ENCODE data around the gene LHX1. TPM values are rescaled to one million over a fixed set of nuclear protein-coding genes. Genes with fewer than 3 reads are reported as not detected.
A peak's percentile ranks its signal among the peaks of the same experiment; 100 is the strongest.

LHX1 gene
- total RNA-seq, 1 donor from 2014 or later = 2.6 TPM

DNA sequence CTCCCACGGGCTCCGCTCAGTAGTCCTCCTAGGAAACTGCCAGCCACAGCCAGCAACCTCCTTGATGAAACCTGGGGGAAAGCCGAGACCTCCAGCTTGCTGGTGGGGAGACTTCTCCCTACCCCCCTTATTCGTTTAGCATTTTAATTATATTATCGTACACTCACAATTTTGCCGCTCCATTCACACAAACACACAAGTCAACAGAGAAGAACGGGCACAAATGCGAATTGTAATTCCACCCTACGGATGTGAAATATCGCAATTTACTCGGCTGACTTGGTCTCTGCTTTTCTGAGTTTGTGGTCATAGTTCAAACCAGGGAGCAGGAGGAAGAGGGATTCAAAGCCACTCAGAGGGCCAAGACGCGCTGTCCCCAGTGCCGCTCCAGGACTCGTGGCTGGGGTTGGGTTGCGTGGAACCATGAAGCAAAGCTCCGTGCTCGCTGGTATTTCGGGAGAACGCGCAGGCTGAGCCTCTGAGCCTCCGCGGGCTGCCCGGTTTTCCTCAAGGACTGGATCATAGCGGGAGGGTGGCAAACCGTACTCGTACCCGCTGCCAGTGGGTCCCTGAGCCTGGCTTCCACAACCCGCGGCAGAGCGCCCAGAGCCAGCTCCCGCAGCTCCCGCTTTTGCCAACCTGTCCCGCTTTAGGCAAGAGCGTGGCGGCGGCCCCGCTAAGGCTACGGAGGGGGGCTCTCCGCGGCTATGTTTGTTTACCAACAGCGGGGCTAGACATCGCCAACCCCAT is 2.0 kb downstream of the LHX1 start:
- Mint-ChIP-seq H3K4me1 (ENCODE audit: low read depth, unreplicated experiment) (peaks cover 14% of the 10 kb centered on the region), H3K36me3 (ENCODE audit: unreplicated experiment) (no peaks in the 10 kb centered on the region), H3K27ac (ENCODE audit: unreplicated experiment) (peak overlapping the region; percentile 7)

DNA sequence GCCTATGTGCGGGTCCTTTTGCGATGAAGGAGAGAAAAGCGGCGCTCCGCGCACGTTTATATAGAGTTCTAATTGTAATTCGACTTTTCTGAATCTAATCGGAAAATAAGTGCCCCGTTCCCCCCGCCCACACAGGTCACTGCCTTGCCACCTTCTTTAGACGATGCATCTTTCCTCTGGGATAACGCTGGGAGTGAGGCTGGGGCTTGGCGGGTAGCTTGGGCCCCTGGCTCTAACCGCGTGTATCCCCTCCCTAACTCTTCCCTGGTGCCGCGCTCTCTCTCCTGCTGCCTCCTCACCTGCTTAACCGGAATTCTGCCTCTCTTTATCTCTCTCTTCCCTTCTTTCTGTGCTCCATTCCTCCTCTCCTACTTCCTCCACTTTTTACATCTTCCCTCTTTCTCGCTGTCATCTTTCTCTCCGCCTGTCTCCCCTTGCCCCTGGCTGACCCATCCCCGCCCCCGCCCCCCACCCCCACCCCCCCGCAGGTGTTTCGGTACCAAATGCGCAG is 2.6 kb downstream of the LHX1 start:
- peak; percentile 18 for DNase-seq
- H3K4me3 Mint-ChIP-seq (ENCODE audit: unreplicated experiment) = peak overlapping the region; percentile 82
- no peak overlapping the region for H3K27ac Mint-ChIP-seq (ENCODE audit: unreplicated experiment)
- TF ChIP-seq, protein P1, sequence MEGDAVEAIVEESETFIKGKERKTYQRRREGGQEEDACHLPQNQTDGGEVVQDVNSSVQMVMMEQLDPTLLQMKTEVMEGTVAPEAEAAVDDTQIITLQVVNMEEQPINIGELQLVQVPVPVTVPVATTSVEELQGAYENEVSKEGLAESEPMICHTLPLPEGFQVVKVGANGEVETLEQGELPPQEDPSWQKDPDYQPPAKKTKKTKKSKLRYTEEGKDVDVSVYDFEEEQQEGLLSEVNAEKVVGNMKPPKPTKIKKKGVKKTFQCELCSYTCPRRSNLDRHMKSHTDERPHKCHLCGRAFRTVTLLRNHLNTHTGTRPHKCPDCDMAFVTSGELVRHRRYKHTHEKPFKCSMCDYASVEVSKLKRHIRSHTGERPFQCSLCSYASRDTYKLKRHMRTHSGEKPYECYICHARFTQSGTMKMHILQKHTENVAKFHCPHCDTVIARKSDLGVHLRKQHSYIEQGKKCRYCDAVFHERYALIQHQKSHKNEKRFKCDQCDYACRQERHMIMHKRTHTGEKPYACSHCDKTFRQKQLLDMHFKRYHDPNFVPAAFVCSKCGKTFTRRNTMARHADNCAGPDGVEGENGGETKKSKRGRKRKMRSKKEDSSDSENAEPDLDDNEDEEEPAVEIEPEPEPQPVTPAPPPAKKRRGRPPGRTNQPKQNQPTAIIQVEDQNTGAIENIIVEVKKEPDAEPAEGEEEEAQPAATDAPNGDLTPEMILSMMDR (IDR thresholded peaks at IDR 0.05; ENCODE audit: partially characterized antibody, unreplicated experiment) = no peak
- peaks cover 13% of the 10 kb centered on the region for H3K4me1 Mint-ChIP-seq (ENCODE audit: low read depth, unreplicated experiment)
- peaks cover 50% of the 10 kb centered on the region for H3K27me3 Mint-ChIP-seq (ENCODE audit: unreplicated experiment)
- H3K36me3 Mint-ChIP-seq (ENCODE audit: unreplicated experiment) = no peaks in the 10 kb centered on the region
- peaks cover 26% of the 10 kb centered on the region for H3K9me3 Mint-ChIP-seq (ENCODE audit: unreplicated experiment)

More for the DNA sequence above, 2.0 kb downstream of the LHX1 start:
- Mint-ChIP-seq H3K4me3 (ENCODE audit: unreplicated experiment) (peak overlapping the region; percentile 79), H3K27me3 (ENCODE audit: unreplicated experiment) (peaks cover 49% of the 10 kb centered on the region), H3K9me3 (ENCODE audit: unreplicated experiment) (peaks cover 26% of the 10 kb centered on the region)
- TF ChIP-seq, protein P1 (IDR thresholded peaks at IDR 0.05; ENCODE audit: partially characterized antibody, unreplicated experiment) = no peak
- DNase-seq = peak; percentile 23

DNA sequence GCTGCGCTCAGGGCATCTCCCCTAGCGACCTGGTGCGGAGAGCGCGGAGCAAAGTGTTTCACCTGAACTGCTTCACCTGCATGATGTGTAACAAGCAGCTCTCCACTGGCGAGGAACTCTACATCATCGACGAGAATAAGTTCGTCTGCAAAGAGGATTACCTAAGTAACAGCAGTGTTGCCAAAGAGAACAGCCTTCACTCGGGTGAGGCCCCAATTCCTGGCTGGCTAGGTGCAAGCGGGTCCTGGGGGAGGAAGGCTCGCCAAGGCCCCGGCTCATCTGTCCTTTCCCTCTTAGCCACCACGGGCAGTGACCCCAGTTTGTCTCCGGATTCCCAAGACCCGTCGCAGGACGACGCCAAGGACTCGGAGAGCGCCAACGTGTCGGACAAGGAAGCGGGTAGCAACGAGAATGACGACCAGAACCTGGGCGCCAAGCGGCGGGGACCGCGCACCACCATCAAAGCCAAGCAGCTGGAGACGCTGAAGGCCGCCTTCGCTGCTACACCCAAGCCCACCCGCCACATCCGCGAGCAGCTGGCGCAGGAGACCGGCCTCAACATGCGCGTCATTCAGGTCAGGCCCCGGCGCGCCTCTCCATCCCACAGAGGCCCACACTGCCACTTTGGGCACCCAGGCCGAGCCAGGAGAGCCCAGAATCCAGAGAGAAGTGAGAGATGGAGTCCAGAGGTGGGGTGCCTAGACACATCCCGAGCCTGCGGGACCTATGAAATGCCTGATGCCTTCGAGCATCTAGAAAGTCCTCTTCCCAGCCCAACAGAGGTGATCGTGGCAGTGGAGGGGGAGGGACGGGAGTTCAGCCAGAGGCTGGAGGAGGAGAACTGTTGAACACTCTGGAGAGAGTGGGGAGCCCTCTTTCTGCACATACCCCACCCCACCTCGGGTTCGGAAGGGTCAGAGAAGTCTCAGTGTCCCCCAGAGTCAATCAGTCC is 3.3 kb downstream of the LHX1 start:
- H3K4me1 Mint-ChIP-seq (ENCODE audit: low read depth, unreplicated experiment) = peaks cover 9% of the 10 kb centered on the region
- no peaks in the 10 kb centered on the region for H3K36me3 Mint-ChIP-seq (ENCODE audit: unreplicated experiment)
- peaks cover 23% of the 10 kb centered on the region for H3K9me3 Mint-ChIP-seq (ENCODE audit: unreplicated experiment)
- H3K27ac Mint-ChIP-seq (ENCODE audit: unreplicated experiment) = no peak overlapping the region
- TF ChIP-seq, protein P1 (IDR thresholded peaks at IDR 0.05; ENCODE audit: partially characterized antibody, unreplicated experiment) = no peak
- peaks cover 50% of the 10 kb centered on the region for H3K27me3 Mint-ChIP-seq (ENCODE audit: unreplicated experiment)
- peak overlapping the region; percentile 25 for H3K4me3 Mint-ChIP-seq (ENCODE audit: unreplicated experiment)
- DNase-seq = peak; percentile 35

DNA sequence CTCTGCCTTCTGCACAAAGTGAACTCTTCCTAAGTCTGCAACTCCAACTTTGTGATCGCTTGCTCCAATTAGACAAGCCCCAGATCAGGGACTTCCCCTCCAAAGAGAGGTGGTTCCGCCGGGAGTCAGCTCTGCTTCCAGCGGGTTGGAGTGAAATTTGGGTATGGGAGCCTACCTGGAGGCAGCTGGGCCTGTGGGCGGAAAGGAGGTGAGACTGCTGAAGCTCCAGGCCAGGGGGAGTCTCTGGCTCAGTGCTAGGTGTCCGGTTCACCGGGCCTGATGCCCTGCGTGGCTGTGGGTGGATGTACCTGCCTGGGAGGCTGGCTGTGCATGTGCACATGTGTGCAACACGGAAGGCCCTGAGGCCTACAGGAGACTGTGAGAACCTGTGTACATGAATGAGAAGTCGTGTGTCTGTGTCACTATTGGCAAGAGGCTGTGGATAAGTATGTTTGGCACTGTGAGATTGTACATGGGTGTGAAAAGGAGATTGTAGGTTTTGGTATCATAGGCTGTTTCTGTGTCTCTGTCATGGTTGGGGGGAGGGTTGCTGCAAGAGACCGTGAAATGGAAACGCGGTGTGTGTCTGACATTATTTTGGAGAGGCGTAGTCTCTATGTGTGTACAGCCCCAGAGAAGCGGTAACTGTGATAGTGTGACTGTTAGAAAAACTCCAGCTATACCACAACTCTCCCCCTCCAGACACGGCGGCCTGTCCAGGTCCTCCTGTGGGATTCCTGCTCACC is 4.2 kb downstream of the LHX1 start:
- DNase-seq = no peak
- Mint-ChIP-seq H3K27ac (ENCODE audit: unreplicated experiment) (no peak overlapping the region), H3K4me3 (ENCODE audit: unreplicated experiment) (peak overlapping the region; percentile 25), H3K4me1 (ENCODE audit: low read depth, unreplicated experiment) (peaks cover 9% of the 10 kb centered on the region), H3K9me3 (ENCODE audit: unreplicated experiment) (peaks cover 23% of the 10 kb centered on the region), H3K27me3 (ENCODE audit: unreplicated experiment) (peaks cover 48% of the 10 kb centered on the region), H3K36me3 (ENCODE audit: unreplicated experiment) (no peaks in the 10 kb centered on the region)
- TF ChIP-seq, protein P1 (IDR thresholded peaks at IDR 0.05; ENCODE audit: partially characterized antibody, unreplicated experiment) = no peak
